Eye (tissue), 1 donor: ENCODE measurements around the gene ATP10B.

Experiments
- DNase-seq: peaks from one replicate; pipeline ENCODE4 v3.0.0-alpha.2; 2015

ATP10B gene

DNA sequence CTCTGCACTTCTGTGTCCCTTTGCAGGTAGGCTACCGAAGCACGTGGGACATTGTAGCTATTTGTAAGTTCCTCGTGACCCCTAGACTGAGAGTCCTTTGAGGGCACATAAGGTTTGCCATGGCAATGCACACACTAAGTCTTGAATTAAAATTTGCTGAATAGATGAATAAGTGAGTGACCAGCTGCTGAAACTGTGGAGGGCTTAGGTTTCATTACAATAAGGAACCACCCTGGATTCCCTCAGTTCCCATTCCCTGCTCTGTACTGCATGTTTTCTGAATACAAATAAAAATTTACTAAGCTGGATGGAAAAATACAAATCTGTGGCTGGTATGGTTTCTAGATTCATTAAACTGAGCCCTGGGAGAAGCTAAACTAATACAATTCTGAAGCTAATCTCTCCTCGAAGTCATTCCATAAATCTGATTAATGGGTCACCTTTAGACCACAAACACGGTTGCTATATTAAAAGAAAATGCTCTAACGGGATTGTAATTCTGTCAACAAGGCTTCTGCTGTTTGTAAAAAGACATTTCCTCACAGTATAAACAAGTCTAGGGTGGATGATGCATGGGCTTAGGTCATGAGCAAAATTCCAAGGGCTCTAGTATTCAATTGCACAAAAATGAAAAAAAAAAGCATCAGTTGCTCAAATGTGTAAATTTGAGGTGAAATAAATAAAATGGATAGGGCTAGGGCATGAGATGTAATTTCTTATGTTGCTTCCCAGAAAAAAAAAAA is 172.3 kb downstream of the ATP10B start:
- no peak for DNase-seq

DNA sequence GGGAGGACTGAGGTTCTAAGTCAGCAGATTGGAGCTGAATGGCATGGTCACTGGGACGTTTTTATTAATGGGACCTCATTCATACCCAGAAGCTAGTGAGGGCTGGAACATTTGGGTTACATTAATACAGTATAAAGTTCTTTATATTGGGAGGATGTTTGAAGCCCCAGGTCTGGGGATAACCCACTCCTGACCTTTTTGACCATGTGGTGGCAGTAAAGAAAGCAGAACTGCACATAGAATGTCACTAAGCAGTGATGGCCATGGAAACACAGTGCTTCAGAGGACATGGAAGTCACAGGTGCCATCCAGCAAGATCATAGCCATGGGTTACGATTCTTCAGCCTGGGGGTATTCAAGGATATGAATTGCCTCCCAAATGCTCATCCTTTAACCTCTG is 176.0 kb downstream of the ATP10B start:
- DNase-seq = no peak

DNA sequence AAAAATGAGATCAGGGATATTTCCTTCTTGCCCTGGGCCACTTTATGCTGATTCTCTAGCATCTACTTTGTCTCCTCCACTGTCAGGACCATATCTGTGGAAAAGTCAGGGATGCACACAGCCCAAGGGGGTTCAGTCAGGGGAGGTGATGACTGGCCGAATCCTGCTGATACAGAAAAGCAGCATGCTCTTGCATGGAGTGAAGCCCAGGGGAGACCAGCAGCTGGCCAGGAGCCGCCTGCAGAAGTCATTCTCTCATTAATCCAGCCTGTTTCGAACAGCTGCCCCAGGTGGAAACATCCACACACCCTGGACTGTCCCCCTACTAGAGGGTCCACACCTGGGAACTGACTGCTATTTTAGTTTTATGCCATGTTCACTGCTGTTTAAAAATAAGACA is 177.1 kb downstream of the ATP10B start:
- DNase-seq = peak; percentile 36

DNA sequence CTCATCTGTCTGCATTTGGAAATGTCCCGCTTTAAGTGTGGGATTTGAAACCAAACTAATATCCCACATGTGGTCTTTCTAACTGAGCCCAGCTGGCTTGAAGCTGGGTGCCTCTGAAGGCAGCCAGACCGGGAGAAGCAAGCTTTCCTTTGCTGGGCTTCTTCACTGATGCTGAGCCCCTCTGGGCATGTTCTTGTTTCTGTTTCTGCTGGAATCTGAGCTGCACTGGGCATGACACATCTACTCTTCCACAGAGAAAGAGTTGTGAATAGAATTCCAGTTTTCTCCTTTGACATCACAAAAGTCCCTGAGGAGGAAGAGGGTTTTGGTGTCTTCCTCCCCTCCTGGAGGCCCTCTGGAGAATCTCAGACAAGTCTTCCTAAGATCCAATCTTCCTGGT is 179.5 kb downstream of the ATP10B start:
- DNase-seq = no peak

DNA sequence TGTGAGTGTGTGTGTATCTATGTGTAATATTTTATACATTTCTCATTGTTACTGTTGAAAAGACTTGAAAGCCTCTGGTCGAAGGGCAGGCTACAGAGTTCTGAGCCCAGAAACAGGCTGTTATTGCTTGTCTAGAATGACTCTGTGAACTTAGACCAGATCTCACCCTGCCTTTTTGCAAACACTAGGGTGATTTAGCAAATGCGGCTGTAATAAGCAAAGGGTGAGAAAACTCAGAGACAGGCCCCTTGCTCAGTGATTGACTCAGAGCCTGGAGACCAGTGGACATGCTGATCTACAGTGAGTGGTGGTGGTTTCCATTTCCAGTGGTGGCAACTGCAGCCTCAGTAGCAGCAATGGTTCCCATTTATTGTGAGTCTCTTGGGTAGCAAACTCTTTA is 183.7 kb downstream of the ATP10B start:
- no peak for DNase-seq

DNA sequence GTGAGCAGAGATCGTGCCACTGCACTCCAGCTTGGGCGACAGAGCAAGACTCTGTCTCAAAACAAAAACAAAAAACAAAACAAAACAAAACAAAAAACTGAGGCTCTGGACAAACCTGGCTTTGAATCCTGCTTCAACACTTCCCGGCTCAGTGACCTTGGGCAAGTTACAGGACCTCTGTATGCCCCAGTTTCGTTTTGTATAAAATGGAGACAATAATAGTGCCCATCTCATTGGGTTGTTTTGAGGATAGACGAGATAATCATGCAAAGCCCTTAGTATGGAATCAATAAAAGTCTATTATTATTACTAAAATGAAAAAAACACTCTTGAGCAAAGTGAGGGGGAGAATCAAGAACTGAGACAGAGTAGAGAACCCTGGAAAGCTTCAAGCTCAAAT is 184.9 kb downstream of the ATP10B start:
- DNase-seq = no peak

DNA sequence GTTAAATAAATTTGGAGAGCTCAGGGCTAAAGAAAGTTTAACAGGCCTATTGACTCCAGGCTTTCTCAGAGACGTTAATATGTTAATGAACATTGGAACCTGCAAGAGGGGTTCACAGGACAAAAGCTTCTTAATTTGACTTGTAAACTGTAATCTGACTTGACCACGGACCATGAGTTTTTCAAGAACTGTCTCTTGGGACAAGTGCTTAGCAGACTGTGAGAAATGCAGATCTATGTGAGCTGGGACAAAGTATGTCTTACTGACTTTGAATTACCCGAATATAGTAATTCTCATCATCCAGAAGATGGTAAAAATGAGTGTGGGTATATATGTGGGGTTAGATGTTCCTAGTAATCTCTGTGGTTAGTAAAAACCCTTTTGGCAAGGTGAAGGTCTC is 186.6 kb downstream of the ATP10B start:
- no peak for DNase-seq

DNA sequence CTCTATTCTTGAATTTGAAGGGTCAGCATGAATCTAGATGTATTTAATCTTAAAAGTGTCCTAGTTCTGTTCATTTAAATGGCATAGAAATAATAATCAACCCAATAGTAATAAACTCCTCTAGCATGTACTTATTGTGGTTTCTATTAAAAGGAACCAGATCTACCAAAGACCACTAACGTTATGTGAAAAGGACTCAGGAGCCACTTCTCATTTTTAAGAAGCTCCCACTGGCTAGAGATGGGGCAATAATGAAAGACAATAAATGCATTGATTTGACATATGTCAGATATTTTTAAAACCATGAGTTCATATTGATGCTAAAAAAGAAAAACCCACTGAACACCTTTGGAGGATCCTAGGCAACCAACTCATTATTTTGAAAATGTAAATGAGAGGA is 191.9 kb downstream of the ATP10B start:
- no peak for DNase-seq

DNA sequence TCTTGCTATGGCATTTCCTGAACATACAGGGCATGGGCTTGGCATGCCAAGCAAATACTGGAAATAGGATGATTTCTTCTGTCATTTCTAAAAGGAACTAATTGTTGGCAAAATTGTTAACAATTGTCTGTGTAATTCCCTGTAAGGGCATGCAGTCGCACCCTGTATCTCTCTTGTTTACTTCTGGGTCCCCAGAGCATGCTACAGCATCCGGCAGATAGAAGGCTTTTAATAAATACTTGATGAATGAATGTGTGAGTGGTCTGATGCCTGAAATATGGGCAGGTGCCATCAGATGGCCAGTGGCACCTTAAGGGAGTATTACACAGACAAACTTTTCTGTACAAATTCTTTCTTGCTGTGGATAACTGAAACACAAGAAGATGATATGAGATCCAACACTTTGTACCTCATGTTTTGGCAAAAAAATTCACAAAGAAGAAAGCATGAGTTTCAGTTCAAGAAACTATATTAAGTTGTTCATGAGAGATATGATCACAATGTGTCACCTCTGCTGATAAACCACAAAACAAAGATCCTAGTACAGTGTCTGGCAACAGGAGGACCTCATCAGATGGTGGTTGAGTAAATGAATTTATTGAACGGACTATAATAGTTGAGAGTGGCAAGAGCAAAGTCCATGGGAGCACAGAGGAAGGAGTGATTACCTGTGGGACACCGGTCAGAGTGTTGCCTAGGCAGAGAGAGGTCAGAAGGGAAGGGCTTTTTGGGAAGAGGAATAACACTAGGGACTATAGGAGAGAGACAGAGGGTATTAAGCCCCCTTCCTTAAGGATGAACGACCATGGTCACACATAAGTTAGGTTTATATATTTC is 194.2 kb downstream of the ATP10B start:
- no peak for DNase-seq

DNA sequence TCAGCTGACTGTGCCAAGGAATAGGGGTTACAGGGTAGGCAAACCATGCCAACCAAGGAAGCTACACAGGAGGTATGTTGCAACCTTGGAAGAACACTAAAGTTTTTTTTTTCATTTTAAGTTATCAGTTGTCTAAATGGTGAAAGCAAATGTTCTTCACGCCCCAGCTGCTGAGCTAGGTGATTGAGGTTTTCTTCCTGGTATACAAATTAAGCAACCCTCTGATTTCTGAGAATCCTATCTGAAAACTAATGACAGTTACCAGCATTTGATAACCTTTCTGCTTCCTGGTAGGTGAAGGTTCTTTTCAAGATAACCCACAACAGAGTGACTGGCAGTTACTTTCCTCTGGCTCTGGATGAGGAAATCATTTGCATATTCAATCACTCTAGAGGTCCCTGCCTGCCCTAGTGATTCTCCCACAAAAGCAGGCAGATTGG is 194.9 kb downstream of the ATP10B start:
- no peak for DNase-seq

DNA sequence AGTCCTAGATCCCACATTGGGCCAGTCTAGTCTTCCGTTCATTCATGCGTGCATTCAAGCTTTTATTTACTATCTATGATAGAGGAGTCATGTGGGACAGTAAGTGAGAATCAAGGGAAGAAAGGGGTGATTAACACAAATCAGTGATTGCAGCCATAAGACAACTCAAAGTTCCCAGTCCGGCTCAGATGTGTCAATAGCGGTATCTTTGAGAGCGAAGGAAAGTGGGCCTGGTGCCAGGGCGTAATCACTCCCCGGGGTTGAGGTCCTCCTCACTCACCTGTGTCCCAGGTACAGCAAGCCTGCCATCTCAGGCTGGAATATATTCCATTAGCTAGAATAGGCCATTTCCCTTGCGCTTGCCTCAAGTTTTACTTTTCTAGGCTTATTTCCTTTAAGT is 196.3 kb downstream of the ATP10B start:
- DNase-seq = no peak

DNA sequence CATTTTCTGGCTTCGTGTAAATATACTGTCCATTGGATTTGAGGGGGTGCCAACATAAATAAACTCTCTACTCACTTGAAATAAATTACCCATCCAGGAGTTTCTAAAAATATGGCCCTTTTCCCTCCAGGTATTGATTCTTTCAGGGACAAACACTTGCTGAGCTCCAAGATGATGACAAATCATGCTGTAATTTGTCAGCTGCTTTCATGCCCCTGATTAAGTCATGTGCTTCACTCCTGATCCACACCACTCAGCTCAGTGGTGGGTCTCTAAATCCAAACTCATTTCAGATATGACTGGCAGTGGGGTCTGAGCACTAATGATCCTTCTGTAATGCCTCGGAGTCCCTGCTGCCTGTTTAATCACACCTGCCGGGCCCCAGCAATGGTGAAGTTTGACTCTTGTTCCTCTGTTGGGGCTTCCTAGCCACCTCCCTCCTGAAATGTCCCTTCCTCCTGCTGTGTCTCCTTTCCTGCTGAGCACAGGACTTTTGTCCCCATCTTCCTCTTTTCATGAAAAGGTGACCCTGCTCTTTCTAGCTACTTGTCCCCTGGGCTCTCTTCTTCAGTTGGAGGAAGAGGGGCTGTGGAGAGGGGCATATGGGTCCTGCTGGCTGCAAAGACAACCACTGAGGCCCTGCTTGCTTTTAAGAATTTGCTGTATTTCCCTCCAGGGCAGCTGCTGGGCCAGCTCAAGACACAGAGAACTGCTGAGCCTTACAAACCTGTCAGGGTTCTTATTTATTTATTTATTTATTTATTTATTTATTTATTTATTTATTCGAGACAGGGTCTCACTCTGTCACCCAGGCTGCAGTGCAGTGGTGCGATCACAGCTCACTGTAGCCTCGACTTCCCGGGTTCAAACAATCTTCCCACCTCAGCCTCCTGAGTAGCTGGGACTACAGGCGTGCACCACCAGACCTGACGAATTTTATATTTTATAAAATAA is 200.0 kb downstream of the ATP10B start:
- DNase-seq = no peak

DNA sequence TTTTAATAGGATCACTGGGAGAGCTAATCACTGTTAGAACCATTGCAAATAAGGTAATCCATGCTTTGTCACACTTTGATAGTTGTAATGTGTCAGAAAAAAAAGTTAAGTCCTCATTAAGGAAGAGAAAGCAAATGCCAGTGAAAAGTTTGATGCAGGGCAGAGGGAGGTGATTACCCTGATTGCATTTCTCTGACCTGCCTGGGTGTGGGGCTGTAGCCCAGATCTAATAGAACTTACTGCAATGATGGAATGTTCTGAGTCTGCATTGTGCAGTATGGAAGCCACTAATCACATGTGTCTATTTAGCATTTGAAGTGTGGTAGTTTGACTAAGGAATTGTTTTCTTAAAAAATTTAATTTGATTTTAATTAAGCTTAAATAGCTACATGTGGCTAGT is 202.7 kb downstream of the ATP10B start:
- DNase-seq = peak; percentile 40

DNA sequence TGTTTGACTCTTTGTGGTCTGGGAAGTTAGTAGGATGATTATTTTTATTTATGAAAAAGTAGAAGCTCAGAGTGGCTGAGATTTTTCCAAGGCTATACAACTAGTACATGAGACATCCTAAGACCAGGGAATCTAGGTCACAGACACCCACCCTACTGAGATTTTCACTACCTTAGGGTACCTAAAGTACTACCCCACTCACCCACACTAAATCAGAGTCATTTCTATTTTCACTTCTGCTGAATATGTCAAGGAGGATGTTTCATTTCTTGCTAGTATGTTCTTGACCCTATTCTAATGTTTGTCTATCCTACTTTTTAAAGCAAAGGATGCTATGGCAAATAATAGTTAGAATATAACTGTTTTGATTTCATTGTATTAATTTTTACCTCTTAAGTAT is 206.0 kb downstream of the ATP10B start:
- no peak for DNase-seq

DNA sequence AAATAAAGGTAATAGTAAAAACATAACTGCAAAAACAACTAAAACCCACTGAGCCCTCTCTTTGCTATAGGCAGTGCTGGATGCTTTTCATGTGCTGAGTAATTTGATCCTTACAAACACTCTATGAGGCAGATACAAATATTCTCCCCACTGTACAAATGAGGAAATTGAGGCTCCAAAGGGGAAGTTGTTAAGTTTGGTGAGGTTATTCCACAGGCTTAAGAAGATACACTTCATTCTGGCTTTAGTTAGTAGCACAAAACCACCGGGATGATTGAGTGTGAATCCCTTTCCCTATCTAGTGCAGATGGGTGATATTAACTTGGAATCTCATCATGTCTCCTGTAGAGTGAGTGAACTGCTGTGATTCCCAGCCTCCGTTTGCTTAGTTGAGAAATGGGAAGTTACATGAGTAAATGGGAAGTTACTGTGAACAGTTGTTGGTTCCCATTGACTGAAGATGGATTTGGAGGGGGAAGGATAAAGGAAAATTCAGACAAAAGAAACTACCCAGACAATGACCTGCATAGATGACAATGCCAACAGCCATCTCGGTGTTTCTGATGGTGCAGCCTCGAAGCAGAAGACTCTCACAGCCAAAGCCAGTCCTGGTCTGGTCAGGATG is 208.3 kb downstream of the ATP10B start:
- DNase-seq = no peak

DNA sequence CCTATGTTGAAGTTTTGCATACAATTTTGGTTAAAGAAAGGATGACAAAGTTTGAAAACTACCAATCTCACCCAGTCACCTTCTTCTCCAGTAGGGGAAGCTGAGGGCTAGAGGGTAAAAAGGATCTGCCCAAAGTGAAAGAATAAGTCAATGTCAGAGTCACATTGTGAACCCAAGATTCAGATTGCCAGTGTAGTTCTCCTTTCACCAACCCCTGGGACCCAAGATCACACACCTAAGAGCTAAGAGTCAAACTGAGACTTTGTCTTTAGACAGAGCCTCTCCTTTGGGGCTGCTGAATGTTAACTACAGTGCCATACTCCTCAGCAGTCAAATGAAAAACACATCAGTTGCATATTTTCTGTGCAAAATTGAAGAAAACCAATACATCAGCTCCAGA is 210.6 kb downstream of the ATP10B start:
- no peak for DNase-seq

DNA sequence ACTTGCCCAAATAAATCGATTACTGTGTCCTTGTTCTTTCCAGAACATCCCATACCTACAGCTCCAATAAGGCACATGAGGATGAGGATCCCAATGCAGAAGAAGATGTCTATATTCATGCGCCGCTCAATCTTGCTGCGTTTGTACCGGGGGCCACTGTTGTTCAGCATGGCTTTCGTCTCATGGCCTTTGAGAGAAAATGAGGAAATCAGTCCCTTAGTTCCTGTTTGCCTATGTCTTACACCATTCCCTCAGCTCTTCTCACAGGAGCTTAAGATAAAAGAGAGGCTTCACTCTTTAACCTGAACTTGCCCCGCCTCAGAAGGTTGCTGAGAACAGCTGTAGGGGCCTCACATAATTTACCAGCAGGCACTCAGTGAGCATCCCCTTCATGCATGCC is 211.6 kb downstream of the ATP10B start:
- no peak for DNase-seq

DNA sequence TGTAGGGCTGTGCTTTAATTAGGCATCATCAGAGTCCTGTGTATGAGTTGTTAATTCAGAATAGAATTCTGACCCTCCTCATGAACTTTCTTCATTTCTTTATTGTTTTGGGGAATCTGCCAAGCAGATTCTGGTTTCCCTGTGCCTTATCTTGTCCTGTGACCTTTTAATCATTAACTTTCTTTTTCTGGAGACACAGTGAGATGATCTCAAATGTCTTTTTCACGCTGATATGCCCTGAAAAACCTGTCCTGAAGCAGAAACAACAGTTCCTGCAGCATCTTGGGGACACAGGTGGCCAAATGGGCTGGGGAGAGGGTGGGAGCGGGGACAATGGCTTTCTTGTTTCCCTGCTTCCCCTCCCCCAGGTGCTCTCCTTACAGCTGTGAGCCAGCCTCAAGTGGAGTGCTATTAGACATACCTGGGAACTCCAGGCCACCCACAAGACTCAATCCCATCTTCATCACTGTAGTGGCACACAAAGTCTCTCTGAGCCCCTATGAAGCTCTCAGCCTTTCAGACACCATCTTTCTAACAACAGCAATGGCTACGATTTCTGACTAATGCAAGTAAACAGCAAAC is 213.8 kb downstream of the ATP10B start:
- DNase-seq = no peak

DNA sequence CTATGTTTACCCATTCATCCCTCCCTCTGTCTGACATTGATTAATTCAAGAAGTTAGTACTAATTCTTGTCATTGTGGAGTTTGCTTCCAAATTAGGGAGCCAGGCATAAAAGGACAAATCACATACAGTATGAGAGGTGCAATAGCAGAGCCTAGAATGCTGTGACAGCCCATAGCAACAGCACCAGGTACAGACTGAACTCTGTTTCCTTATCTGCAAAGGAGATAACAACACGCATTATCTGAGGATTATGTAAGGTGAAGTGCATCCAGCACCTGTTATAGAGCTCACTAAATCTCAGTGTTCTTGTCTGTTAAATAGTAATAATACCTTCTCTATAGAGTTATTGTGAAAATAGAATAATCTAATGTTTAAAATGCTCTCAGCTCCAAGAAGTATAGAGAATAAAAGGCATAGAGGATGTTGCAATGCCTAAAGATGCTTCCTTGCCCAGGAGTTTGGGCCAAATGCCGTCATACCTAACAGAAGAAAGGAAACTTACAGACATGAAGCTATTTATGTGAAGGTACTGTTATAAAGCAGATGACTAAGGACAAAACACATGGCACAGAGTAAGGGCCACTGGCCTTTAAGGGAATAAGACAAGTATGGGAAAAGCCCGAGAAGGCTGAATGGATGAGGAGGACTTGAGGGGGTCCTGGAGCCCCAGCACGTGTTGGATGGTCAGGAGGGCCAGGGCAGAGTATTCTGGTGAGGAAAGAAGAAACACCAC is 214.5 kb downstream of the ATP10B start:
- DNase-seq = no peak

DNA sequence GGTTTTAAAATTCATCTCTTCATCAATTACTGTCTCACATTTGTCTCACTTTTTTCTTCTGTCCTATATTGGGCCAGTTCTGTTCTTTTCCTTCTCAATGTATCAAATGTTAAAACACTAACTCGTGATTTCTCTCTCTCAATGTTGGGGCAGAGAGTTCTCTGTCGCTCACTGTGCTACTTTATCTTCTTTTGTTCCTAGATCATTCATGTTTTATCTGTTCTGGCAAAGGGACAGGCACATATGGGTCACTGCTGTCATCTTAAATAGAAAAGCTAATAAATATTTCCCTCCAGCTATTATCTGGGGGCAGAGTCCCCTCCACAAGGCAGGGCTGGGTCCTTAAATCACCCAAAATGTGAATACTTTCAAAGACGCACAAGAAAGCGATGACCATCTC is 216.3 kb downstream of the ATP10B start:
- no peak for DNase-seq

DNA sequence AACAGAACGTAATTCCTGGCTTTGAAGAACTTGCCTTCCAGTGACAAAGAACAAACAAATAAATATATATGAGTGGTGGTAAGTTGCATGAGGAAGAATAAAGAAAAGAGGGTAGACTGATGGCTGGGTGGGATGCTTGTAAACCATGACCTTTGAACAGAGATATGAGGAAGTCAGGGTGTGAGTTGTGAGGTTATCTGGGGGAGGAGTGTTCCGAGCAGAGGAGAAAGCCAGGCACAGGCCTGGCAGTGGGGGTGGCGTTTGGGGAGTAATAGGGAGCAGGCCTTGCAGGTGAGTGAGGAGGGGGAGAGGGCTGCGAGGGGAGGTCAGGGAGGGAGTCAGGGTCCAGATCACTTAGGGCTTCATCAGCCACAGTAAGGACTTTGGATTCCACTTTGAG is 217.0 kb downstream of the ATP10B start:
- no peak for DNase-seq

DNA sequence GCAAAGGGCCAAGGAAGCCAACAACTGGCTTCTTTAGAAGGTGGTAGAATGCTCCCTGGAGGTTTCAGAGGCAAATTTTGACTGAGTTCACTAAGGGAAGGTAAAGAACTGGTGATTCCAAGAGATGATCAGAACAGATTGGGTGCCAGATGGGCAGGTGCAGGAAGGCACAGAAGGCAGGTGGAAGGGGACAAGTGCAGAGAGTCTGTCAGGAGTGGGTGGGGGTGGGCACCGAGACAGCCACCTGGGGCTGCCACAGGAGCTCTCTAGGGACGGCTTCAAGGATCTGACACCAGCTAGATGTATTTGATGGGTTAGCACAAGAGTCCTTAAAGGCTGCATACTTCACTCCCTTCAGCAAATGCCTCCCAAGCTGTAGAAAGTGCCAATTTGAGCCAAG is 223.0 kb downstream of the ATP10B start:
- no peak for DNase-seq
